ENCODE measurements around the gene ST6GAL1.
"Not testable (repeated sequence)": the region's sequence is repeated elsewhere in the genome, so short reads cannot be mapped to it uniquely, and the experiment has no call there.

ST6GAL1 gene

GRCh38 chr3:187021748-187022402 is 91.5 kb downstream of the ST6GAL1 start:
- ATAC-seq (ENCODE audit: low read depth) = no peak
- Histone ChIP-seq H3K36me3 (ENCODE audit: low read depth) (no peaks in the 10 kb centered on the region), H3K9me3 (ENCODE audit: severe bottlenecking) (no peaks in the 10 kb centered on the region), H3K27me3 (ENCODE audit: insufficient read depth, poor library complexity, severe bottlenecking) (no peaks in the 10 kb centered on the region), H3K27ac (ENCODE audit: poor library complexity, severe bottlenecking) (no peak overlapping the region), H3K4me3 (ENCODE audit: severe bottlenecking) (no peak overlapping the region), H3K4me1 (ENCODE audit: insufficient read depth, poor library complexity, severe bottlenecking) (no peaks in the 10 kb centered on the region)
- TF ChIP-seq, protein P1, sequence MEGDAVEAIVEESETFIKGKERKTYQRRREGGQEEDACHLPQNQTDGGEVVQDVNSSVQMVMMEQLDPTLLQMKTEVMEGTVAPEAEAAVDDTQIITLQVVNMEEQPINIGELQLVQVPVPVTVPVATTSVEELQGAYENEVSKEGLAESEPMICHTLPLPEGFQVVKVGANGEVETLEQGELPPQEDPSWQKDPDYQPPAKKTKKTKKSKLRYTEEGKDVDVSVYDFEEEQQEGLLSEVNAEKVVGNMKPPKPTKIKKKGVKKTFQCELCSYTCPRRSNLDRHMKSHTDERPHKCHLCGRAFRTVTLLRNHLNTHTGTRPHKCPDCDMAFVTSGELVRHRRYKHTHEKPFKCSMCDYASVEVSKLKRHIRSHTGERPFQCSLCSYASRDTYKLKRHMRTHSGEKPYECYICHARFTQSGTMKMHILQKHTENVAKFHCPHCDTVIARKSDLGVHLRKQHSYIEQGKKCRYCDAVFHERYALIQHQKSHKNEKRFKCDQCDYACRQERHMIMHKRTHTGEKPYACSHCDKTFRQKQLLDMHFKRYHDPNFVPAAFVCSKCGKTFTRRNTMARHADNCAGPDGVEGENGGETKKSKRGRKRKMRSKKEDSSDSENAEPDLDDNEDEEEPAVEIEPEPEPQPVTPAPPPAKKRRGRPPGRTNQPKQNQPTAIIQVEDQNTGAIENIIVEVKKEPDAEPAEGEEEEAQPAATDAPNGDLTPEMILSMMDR (IDR thresholded peaks at IDR 0.05; ENCODE audit: poor library complexity, severe bottlenecking) = no peak
- no peak for DNase-seq (ENCODE audit: low spot score)

DNA sequence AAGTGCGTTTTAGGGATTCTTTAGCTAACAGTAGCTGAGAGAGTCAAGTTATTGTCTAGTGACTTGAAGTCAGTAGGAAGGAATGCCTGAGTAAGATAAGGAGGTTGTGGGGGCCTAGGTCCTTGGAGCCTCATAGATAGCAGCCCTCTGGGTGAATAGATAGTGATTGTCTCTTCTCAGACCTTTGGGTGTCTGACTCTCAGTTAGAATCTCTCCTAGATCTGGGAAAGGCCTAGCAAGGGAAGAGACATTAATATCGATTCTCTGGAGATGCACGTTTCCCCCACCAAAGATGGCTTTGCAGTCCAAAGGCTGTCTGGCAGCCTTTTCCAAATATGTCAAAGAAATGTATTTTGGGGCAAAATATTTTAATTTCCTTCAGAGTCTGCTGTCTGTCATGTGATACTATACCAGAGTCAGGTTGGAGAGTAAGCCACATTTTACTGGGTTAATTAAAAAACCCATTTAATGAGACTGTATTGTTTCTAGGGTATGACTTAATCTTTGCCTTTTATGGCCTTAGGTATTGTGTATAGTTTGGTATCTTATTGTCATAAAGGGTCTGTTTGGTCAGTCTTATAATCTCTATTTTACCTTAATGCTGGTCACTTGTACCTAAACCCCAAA is 92.2 kb downstream of the ST6GAL1 start:
- H3K9me3 ChIP-seq (ENCODE audit: severe bottlenecking) = no peaks in the 10 kb centered on the region
- TF ChIP-seq, protein P1 (IDR thresholded peaks at IDR 0.05; ENCODE audit: poor library complexity, severe bottlenecking) = no peak
- no peak overlapping the region for H3K27ac ChIP-seq (ENCODE audit: poor library complexity, severe bottlenecking)
- no peak overlapping the region for H3K4me3 ChIP-seq (ENCODE audit: severe bottlenecking)
- H3K36me3 ChIP-seq (ENCODE audit: low read depth) = no peaks in the 10 kb centered on the region
- no peaks in the 10 kb centered on the region for H3K4me1 ChIP-seq (ENCODE audit: insufficient read depth, poor library complexity, severe bottlenecking)
- no peaks in the 10 kb centered on the region for H3K27me3 ChIP-seq (ENCODE audit: insufficient read depth, poor library complexity, severe bottlenecking)
- DNase-seq (ENCODE audit: low spot score) = no peak
- no peak for ATAC-seq (ENCODE audit: low read depth)

DNA sequence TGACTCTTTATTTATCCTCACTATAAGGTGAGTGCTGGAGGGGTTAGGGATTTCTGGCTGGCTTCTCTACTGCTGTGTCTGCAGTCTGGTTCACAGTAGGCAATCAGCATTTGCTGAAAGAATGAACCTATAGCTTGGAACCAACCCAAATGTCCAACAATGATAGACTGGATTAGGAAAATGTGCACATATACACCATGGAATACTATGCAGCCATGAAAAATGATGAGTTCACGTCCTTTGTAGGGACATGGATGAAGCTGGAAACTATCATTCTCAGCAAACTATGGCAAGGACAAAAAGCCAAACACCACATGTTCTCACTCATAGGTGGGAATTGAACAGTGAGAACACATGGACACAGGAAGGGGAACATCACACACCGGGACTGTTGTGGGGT is 93.0 kb downstream of the ST6GAL1 start:
- not testable (repeated sequence) for H3K27ac ChIP-seq (ENCODE audit: poor library complexity, severe bottlenecking); H3K4me1 ChIP-seq (ENCODE audit: insufficient read depth, poor library complexity, severe bottlenecking); DNase-seq (ENCODE audit: low spot score); ATAC-seq (ENCODE audit: low read depth); H3K4me3 ChIP-seq (ENCODE audit: severe bottlenecking); H3K36me3 ChIP-seq (ENCODE audit: low read depth); H3K27me3 ChIP-seq (ENCODE audit: insufficient read depth, poor library complexity, severe bottlenecking); H3K9me3 ChIP-seq (ENCODE audit: severe bottlenecking)

DNA sequence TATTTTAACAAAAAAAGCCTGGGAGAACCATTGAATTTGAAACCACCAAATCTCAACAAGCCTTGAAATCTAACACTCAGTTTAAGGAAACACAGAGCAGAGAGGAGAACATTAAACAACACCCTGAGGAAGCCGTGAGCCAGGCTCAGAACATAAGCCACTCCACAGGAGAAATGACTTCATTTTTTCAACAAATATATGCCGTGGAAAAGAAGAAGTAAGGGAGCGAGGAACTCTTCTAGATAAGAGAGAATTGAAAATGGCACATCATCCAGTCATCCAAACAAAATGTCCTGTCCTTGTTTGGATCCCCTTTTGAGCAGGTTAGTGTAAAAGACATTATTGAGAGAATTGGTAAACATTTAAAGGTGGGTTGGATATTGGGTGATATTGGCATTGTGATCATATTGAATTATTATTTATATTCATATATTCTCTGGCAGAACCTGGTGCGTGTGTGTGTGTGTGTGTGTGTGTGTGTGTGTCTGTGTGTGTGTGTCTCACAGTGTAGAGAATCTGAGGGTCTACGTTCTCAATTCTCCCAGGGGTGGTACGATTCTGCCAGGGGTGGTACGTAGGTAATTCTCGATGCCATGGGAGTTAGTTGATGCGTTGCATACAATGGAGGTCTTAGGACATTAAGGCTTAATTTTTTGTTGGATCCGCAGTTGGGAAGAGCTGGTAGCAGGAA is 94.4 kb downstream of the ST6GAL1 start:
- TF ChIP-seq, protein P1 (IDR thresholded peaks at IDR 0.05; ENCODE audit: poor library complexity, severe bottlenecking) = no peak
- no peaks in the 10 kb centered on the region for H3K4me1 ChIP-seq (ENCODE audit: insufficient read depth, poor library complexity, severe bottlenecking)
- no peak for DNase-seq (ENCODE audit: low spot score)
- H3K27me3 ChIP-seq (ENCODE audit: insufficient read depth, poor library complexity, severe bottlenecking) = no peaks in the 10 kb centered on the region
- no peak overlapping the region for H3K27ac ChIP-seq (ENCODE audit: poor library complexity, severe bottlenecking)
- peaks cover 2% of the 10 kb centered on the region for H3K9me3 ChIP-seq (ENCODE audit: severe bottlenecking)
- H3K4me3 ChIP-seq (ENCODE audit: severe bottlenecking) = no peak overlapping the region
- H3K36me3 ChIP-seq (ENCODE audit: low read depth) = no peaks in the 10 kb centered on the region
- ATAC-seq (ENCODE audit: low read depth) = no peak

GRCh38 chr3:187025254-187025655 is 94.9 kb downstream of the ST6GAL1 start:
- Histone ChIP-seq H3K36me3 (ENCODE audit: low read depth) (no peaks in the 10 kb centered on the region), H3K9me3 (ENCODE audit: severe bottlenecking) (peaks cover 2% of the 10 kb centered on the region), H3K27me3 (ENCODE audit: insufficient read depth, poor library complexity, severe bottlenecking) (no peaks in the 10 kb centered on the region), H3K27ac (ENCODE audit: poor library complexity, severe bottlenecking) (no peak overlapping the region), H3K4me3 (ENCODE audit: severe bottlenecking) (no peak overlapping the region), H3K4me1 (ENCODE audit: insufficient read depth, poor library complexity, severe bottlenecking) (no peaks in the 10 kb centered on the region)
- DNase-seq (ENCODE audit: low spot score) = no peak
- TF ChIP-seq, protein P1 (IDR thresholded peaks at IDR 0.05; ENCODE audit: poor library complexity, severe bottlenecking) = no peak
- no peak for ATAC-seq (ENCODE audit: low read depth)

Measured in RWPE2 (cell line).